Gastrocnemius medialis (tissue), 4 donors: ENCODE measurements around the gene TMSB10. TPM values are rescaled to one million over a fixed set of nuclear protein-coding genes. Genes with fewer than 3 reads are reported as not detected.

Experiments
- ATAC-seq, 2 donors: fragments of 150-250 bp; one replicate each; pipeline ENCODE4 v1.9.1; 2016
- DNase-seq, 2 donors: peaks; one replicate each; pipeline ENCODE4 v3.0.0-alpha.2; 2019
- H3K27ac ChIP-seq, 4 donors: fragments of 200-600 bp; sonication (generic); 1 replicate in 1 of 4; 2 replicates in 3 of 4; pipeline ENCODE4 v1.5.1; 2016 to 2018; ENCODE audit warnings: mild to moderate bottlenecking in 2 of 4, moderate library complexity in 1 of 4
- H3K27me3 ChIP-seq, 3 donors: fragments of 200-600 bp; sonication (generic) in 2 of 3; 1 replicate in 1 of 3; 2 replicates in 2 of 3; pipeline versions ENCODE4 v1.5.1 to v1.6.0; 2016 to 2019; ENCODE audit warnings: mild to moderate bottlenecking in 1 of 3, moderate library complexity in 1 of 3
- H3K36me3 ChIP-seq, 2 donors: fragments of 200-600 bp; sonication (generic) in 1 of 2; one replicate each; pipeline ENCODE4 v1.5.1; 2017 to 2018
- H3K4me1 ChIP-seq, 2 donors: fragments of 200-600 bp; sonication (generic) in 1 of 2; one replicate each; pipeline ENCODE4 v1.5.1; 2016 to 2017; ENCODE audit warnings: mild to moderate bottlenecking in 2 of 2
- H3K4me3 ChIP-seq, 4 donors: fragments of 200-600 bp; sonication (generic) in 3 of 4; 1 replicate in 1 of 4; 2 replicates in 3 of 4; pipeline ENCODE4 v1.5.1; 2016 to 2019; ENCODE audit warnings: mild to moderate bottlenecking in 2 of 4
- H3K9me3 ChIP-seq, 3 donors: fragments of 200-600 bp; sonication (generic) in 2 of 3; 1 replicate in 1 of 3; 2 replicates in 2 of 3; pipeline ENCODE4 v1.5.1; 2016 to 2019
- POLR2A ChIP-seq, 2 donors: fragments of 450-650 bp; IDR thresholded peaks; one replicate each; pipeline ENCODE4 v1.6.1; 2017; ENCODE audit warnings: antibody characterized with exemption in 2 of 2, mild to moderate bottlenecking in 2 of 2, moderate library complexity in 2 of 2
- in situ Hi-C, 4 donors: fragments of 200-750 bp; cut with MboI; loops; one replicate each; pipeline versions ENCODE4 v1.15.0 to v1.8.0; 2017; ENCODE audit warnings: low sequenced_read_pairs in 4 of 4
- intact Hi-C: fragments of 100-400 bp; cut with DNase I; formaldehyde crosslinking; loops from one replicate; pipeline ENCODE4 v1.15.1; 2023; ENCODE audit warnings: low total_unique reads
- total RNA-seq, 4 donors: library from RNA; depleted of rRNA; stranded (reverse); fragments of >200 nt; gene quantifications; one replicate each; pipeline versions ENCODE4 v1.1.0 to v1.2.3, GENCODE V29; 2016
- TF ChIP-seq, protein P1 (sequence below), 5 experiments: fragments of 450-650 bp in 3 of 5; fragments of 200-600 bp in 2 of 5; sonication (generic) in 2 of 5; IDR thresholded peaks in 4 of 5; conservative IDR thresholded peaks in 1 of 5; 1 replicate in 4 of 5; 2 replicates in 1 of 5; pipeline ENCODE4 v1.5.1; 2016 to 2019; ENCODE audit warnings: antibody characterized with exemption in 5 of 5, mild to moderate bottlenecking in 3 of 5, moderate library complexity in 3 of 5

Gene TMSB10
- total RNA-seq, 4 donors from 2014 or later, result 329 to 954 (median 486) TPM

- H3K27me3 ChIP-seq, result peaks cover 21 to 27% (median 26%) of the 10 kb centered on the region in 3 donors
- intact Hi-C loops, result loop anchor here (1.0 to 5.0 kb wide), 2 partner anchors 46 to 386 kb away; no protein-coding TSS in a partner anchor
- H3K4me3 ChIP-seq, result peak overlapping the region; percentile 44 to 57 (median 50)
- H3K27ac ChIP-seq, result no peak overlapping the region
- peaks cover 20 to 21% of the 10 kb centered on the region in 2 donors for H3K4me1 ChIP-seq
- H3K9me3 ChIP-seq, result no peaks in the 10 kb centered on the region
- H3K36me3 ChIP-seq, result no peaks in the 10 kb centered on the region
- TF ChIP-seq, protein P1, sequence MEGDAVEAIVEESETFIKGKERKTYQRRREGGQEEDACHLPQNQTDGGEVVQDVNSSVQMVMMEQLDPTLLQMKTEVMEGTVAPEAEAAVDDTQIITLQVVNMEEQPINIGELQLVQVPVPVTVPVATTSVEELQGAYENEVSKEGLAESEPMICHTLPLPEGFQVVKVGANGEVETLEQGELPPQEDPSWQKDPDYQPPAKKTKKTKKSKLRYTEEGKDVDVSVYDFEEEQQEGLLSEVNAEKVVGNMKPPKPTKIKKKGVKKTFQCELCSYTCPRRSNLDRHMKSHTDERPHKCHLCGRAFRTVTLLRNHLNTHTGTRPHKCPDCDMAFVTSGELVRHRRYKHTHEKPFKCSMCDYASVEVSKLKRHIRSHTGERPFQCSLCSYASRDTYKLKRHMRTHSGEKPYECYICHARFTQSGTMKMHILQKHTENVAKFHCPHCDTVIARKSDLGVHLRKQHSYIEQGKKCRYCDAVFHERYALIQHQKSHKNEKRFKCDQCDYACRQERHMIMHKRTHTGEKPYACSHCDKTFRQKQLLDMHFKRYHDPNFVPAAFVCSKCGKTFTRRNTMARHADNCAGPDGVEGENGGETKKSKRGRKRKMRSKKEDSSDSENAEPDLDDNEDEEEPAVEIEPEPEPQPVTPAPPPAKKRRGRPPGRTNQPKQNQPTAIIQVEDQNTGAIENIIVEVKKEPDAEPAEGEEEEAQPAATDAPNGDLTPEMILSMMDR (IDR thresholded peaks at IDR 0.05 in 4 of 5, conservative IDR thresholded peaks at IDR 0.05 in 1 of 5), result peak; percentile 31 to 75 (median 60)
- TF ChIP-seq POLR2A (IDR thresholded peaks at IDR 0.05), result no peak
- in situ Hi-C loops, result loop anchor here in 3 of 4 donors (10.0 kb wide), 1 partner anchor 387 kb away; no protein-coding TSS in a partner anchor
- ATAC-seq (peak; percentile 70 to 76), DNase-seq (peak; percentile 49 to 55)
Observed at GRCh38 chr2:84881581-84882413, 23.7 kb upstream of the TMSB10 start.

DNA sequence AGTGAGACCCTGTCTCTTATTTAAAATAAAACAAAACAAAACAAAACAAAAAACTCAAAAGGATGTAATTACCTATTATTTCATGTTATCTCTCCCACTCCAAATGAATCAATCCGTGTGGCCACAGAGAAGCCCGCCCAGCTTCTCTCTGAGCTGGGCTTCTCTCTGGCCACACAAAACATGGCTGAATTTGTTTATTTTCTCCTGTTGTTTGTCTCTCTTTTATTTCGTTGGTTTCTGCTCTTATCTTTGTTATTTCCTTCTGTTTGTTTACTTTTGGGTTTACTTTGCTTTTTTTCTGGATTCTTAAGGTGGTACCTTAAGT is 23.1 kb upstream of the TMSB10 start:
- Histone ChIP-seq H3K4me1 (peaks cover 20 to 21% of the 10 kb centered on the region in 2 donors), H3K27ac (no peak overlapping the region), H3K9me3 (no peaks in the 10 kb centered on the region), H3K36me3 (no peaks in the 10 kb centered on the region), H3K27me3 (peaks cover 21 to 27% (median 26%) of the 10 kb centered on the region in 3 donors), H3K4me3 (peak overlapping the region in 3 of 4 donors; percentile 50 to 57 (median 51))
- no peak for ATAC-seq
- no peak for DNase-seq
- in situ Hi-C loops, result loop anchor here in 3 of 4 donors (10.0 kb wide), 1 partner anchor 388 kb away; no protein-coding TSS in a partner anchor
- TF ChIP-seq, protein P1 (IDR thresholded peaks at IDR 0.05 in 4 of 5, conservative IDR thresholded peaks at IDR 0.05 in 1 of 5), result no peak
- no peak for TF ChIP-seq POLR2A (IDR thresholded peaks at IDR 0.05)
- intact Hi-C loops, result loop anchor here (1.0 to 5.0 kb wide), 2 partner anchors 45 to 387 kb away; no protein-coding TSS in a partner anchor

DNA sequence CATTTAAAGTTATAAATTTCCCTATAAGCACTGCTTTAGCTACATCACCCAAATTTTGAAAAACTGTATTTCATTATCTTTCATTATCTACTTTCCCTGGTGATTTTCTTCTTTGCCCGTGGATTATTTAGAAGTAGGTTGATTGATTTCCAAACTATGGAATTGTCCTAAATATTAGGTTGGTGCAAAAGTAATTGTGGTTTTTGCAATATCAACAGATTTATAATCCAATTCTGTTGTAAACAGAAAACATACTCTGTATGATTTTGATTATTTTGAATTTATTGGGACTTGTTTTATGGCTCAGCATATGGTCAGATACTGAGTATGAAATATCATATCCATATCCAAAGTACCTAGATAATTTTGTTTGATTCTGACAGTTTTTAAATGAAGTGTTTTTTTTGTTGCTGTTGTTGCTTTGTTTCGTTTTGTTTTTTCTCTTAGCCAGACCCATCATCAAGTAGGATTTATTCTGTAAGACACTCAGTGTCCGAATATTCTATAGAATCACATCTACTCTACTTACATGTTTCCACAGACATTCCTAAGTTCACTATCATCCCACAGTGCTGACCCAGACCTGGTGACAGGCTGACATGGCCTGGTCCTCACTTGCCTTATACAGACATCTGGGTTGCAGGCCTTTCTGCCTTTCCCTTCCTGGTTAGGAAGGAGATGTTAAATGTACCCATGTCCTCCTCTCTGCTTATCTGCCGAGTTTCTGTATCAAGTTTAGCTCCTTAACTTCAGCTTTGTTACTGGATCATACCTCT is 22.5 kb upstream of the TMSB10 start:
- no peak for TF ChIP-seq POLR2A (IDR thresholded peaks at IDR 0.05)
- TF ChIP-seq, protein P1 (IDR thresholded peaks at IDR 0.05 in 4 of 5, conservative IDR thresholded peaks at IDR 0.05 in 1 of 5), result no peak
- in situ Hi-C loops (loop anchor here in 3 of 4 donors (10.0 kb wide), 1 partner anchor 388 kb away; no protein-coding TSS in a partner anchor), intact Hi-C loops (loop anchor here (1.0 to 5.0 kb wide), 2 partner anchors 44 to 388 kb away; no protein-coding TSS in a partner anchor)
- DNase-seq, result no peak
- no peak overlapping the region for H3K4me3 ChIP-seq
- ATAC-seq, result no peak
- no peak overlapping the region for H3K27ac ChIP-seq
- H3K4me1 ChIP-seq, result peaks cover 20 to 21% of the 10 kb centered on the region in 2 donors
- no peaks in the 10 kb centered on the region for H3K9me3 ChIP-seq
- no peaks in the 10 kb centered on the region for H3K36me3 ChIP-seq
- H3K27me3 ChIP-seq, result peaks cover 21 to 27% (median 26%) of the 10 kb centered on the region in 3 donors

DNA sequence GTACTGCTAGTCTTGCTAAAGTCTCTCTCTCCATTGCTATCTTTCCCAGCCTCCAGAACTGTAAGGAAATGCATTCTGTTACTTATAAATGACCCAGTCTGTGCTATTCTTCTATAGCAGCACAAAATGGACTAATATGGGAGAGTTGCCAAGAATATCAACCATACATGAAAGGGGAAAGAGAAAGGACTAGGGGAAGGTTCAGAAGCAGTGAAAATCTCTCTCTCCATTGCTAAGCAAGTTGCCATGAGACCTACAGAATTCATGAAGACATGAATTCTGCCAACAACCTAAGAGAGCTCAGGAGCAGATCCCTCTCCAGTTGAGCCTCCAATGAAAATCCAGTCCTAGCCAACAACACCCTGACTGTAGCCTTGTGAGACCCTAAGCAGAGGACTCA is 21.0 kb upstream of the TMSB10 start:
- intact Hi-C loops, result loop anchor here (5.0 kb wide), 1 partner anchor 43 kb away; no protein-coding TSS in a partner anchor
- H3K4me1 ChIP-seq, result peaks cover 20 to 21% of the 10 kb centered on the region in 2 donors
- H3K27ac ChIP-seq, result no peak overlapping the region
- H3K36me3 ChIP-seq, result no peaks in the 10 kb centered on the region
- TF ChIP-seq POLR2A (IDR thresholded peaks at IDR 0.05), result no peak
- TF ChIP-seq, protein P1 (IDR thresholded peaks at IDR 0.05 in 4 of 5, conservative IDR thresholded peaks at IDR 0.05 in 1 of 5), result no peak
- DNase-seq (no peak), ATAC-seq (no peak)
- in situ Hi-C loops, result loop anchor here in 3 of 4 donors (10.0 kb wide), 1 partner anchor 390 kb away; no protein-coding TSS in a partner anchor
- H3K4me3 ChIP-seq, result no peak overlapping the region
- peaks cover 21 to 26% (median 26%) of the 10 kb centered on the region in 3 donors for H3K27me3 ChIP-seq
- no peaks in the 10 kb centered on the region for H3K9me3 ChIP-seq
